Inflammatory macrophage (primary cell): Measurements from ENCODE around the gene TTC39B.
"Not testable (repeated sequence)": the region's sequence is repeated elsewhere in the genome, so short reads cannot be mapped to it uniquely, and the experiment has no call there.

Experiments
- DNase-seq, 2 donors: peaks; one replicate each; pipeline ENCODE4 v3.0.0-alpha.2; 2020 to 2022

The TTC39B gene

DNA sequence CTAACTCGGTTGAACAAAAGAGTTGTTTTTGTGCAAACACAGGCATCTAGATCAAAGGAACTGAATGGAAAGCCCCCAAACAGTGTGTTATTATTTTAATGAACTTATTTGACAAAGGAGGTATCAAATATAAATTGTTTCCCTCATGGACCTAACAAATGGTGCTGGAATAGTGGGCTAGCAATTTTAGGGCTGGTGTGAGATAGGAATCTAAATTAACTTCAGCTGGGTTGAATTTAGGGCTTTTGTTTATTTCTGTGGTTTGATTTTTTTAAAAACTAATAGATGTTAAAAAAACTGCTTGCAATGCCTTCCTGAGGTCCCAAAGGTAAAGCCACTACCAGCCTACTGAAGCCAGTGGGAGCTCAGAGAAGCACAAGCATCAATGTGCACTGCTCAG, 42.1 kb downstream of the TTC39B start:
- DNase-seq = no peak

DNA sequence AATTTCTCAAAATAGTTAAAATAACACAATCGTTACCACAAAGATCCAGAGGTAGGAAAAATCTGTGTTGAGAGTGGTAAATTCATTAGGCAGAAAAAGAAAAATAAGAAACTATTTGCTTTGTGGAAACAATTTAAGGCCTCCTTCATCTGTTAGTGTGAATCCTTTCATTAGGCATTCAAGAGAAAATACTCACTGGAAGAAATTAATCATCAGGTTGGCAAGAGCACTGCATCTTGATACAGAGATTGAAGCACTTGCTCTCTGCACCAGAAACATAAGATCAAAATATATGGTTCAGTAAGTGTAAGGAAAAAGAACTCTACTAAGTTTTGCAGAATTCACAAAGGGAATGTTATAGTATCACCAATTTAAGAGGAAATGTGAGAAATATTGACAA, 44.4 kb downstream of the TTC39B start:
- no peak for DNase-seq

DNA sequence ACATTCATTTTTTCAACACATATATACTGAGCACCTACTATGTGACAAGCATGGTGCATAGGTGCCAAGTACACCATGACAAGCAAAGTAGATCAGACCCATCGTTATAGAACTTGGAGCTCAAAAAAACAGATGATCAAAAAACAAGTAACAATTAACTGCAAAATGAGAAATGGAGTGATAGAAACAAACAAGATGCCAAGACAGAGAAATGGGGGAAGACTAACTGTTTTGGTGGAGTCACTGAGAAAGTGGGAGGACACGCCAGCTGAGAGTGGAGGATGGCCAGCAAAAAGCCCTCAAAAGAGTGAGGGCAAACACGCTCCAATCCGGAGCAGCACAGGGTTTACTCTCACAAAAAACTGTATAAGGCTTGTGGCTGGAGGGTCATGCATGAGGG, 50.6 kb downstream of the TTC39B start:
- DNase-seq = no peak

DNA sequence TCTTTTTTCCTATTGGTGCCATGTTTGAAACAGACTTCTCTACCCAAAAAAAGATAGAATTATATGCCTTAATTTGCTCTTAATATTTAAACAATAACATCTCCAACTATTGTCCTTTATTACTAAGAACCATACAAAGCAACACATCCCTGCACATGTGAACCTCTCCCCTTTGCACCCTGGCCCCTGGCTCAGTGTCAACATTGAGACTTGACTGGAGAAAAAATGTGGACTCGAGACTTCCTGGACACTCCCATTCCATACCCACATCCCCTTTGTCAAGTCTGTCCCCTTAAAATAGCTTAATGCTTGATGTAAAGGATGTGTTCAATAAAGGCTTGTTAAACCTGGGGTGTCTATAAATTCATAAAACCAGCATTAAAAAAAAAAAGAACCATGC, 53.2 kb downstream of the TTC39B start:
- no peak for DNase-seq

DNA sequence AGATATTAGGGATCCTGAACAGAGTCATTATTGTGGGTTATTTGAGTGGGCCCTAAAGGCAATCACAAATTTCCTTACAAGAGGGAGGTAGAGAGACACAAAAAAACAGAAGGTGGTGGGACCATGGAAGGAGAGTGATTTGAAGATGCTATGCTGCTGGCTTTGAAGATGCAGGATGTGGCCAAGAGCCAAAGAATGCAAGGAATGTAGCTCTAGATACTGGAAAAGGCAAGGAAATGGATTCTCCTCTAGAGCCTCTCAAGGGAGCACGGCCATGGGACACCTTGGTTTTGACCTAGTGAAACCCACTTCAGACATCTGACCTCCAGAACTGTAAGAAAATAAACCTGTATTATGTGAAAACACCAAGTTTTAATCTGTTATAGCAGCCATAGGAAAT, 53.8 kb downstream of the TTC39B start:
- DNase-seq = no peak

DNA sequence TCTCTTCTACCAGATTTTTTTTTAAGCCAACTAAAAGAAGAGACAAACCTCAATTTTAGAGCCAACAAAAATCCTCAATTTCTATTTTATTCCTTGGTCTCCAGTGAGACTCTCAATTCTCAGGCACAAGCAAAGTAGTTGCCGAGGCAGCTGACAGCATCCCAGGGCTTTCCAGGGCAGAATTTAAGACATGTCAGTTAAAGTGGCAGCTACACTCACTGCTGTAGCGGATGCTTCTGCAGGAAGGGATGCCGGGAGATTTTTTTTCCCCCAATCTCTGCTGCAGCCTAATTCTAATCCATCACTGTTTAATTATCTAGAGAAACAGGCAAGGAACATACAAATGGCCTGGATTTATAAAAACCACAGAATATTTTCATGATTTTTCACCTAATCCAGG, 57.0 kb downstream of the TTC39B start:
- DNase-seq = no peak

DNA sequence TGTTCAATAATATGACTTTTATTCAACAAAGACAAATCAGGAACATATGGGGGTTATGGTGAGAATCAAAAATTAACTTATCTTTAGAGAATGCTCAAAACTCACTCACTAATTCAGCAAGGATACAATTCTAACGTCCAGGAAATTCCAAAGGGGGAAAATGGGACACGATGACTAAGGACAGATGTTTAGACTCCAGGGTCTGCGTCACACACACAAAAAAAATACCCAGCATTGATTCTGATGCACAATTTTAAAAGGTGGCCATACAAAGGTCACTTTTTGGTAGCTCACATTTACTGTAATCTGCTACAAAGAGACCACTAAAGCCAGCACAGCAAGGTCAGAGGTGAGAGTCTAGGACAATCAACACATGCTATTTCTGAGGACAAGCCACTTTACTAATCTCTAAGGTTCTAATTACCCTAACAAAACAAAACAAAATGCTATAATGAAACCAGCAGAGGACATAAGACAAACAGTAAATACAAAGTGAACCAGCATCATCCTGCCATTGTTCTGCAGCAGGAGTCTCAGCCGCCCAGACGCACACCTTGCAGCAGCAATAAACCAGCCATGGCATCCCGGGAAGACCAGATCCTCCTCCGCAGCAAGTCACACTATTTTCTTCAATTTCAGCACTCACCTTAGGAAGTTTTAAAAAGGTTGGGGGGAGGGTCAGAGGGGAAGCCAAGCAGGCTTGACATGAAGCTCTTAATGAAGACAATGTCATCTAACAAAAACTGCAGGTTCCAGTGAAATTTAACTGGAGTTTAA, 57.8 kb downstream of the TTC39B start:
- no peak for DNase-seq

DNA sequence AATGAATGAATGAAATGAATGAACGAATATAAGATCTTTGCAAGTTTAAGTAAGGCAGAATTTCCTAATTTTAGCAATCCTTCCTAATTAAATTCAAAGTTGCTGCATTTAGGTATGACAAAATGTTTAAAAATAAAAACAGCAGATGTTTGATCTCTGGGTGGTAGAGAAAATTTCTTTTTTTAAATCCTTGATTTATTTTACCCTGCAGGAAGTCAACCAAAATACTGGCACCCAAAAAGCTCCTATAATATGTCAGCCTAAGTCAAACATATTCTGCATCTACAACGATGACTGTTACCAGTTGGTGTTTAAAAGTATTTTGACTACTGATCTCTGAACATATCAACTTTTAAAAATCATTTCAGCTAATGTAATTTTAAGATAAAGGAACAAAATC, 58.4 kb downstream of the TTC39B start:
- DNase-seq = no peak

DNA sequence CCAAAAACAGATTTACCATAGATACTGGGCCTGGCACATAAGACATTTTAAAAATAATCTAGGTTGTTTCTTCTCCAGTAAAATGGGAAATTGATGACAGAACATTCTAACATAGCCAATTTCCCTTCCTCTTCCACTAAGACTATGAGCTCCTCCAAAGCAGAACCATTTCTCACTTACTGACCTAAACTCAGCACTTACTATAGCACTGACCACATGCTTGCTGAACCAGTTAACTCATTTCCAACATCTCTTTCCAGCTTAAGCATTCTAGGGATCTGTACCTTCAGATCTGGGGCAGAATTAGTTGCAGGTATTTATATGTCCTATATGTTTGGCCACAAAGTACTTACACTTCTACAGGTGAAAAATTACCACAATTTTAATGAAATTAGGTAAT, 58.9 kb downstream of the TTC39B start:
- DNase-seq = peak; percentile 27 to 40

DNA sequence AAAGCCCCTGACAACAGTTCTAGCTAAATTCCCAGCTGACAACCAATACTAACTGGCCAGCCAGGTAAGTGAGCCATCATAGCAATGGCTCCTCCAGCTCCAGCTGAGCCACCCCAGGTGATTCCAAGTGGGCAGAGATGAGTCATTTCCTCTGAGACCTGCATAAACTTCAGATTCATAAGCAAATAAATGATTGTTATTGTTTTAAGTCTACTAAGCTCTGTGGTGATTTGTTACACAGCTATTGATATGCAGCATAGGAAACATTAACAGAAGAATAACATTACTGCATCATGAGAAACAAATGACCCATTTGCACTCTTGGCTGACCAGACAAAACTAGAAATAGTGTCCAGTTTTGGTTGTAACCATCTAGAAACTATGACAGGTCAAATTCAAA, 60.3 kb downstream of the TTC39B start:
- no peak for DNase-seq

DNA sequence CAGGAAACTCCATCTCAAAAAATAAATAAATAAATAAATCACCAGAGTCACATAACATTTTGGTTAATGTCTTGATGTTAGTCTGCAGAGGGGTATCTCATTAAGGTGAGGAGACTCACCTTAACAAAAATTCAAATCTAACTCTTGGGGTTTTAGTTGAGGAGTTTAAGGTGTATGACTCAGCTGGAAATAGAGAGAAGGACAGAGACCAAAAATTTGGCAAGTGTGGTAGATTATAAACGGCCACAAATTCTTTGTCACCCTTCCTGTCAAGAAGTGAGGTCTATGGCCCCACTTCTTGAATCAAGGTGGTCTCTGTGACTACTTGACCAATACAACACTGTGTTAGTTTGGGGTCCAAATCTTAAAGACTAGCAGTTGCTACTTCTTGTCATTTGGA, 60.8 kb downstream of the TTC39B start:
- no peak for DNase-seq

DNA sequence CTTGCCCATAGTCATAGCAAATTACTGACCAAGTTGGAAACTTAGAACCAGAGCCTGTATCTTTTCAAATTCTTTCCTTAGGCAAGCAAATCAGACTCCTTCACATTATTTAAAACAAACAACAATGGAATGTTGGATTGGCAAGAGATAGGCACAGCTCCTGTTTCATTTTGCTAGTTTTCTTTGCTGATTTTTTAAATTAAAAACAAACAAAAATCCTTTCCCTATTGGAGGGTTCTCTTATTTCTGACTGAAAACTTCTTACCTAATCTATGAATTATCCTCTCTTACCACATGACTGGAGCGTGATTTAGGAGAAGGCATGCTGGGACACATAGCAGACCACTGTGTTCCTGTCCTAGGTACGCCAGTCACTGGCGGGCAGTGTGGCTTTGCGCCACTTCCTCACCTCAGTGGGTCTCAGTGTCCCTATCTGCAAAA, 63.0 kb downstream of the TTC39B start:
- no peak for DNase-seq

DNA sequence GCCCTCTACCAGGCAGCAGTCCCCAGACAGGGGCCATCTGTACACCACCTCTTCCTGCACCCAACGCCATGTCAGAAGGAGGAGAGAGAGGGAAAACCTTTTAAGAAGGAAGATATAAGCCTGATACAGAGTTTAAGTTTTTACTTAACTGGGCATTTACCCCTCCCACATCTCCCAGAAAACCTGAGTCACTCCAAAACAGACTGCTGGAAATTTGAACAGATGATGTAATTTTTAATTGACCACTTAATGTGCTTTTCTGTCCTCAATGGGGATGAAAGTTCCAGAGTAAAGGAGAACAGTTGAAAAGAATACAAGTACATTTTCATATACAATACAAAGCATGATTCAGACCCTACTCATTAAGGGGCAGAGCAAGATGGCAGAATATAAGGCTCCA, 63.9 kb downstream of the TTC39B start:
- no peak for DNase-seq

DNA sequence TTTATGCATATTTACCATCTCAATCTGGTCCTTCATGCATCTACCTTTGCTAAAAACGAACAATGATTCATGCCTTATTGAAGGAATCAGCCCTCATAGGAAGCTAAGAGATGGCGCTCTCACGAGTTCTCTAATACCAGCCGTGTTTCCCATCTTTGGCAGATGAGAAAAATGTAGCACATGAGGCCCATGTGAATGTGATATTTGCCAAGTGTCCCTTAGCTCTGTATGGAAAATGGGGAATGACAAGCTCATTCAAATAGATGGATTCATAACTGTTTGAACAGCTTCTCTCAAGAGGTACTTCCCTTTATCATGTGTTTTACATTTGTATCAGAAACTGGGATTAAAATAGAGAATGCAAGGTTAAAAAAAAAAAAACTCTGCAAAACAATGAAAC, 66.1 kb downstream of the TTC39B start:
- DNase-seq = no peak

DNA sequence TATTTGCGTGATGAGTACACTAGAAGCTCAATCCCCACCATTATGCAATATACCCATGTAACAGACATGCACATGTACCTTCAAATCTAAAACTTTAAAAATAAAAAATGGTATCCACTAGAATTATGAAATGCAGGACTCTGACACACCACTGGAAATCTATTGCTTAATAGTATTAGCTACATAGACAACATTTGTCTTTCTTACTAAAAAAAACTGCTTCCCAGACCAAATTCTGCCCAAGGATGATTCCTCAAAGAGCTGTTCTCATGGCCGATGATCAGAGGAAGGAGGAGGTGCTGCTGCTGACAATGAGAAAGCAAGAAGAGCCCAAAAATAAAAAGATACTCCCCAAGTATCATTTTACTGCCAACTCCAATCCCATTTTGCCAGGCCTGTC, 67.2 kb downstream of the TTC39B start:
- DNase-seq = no peak

DNA sequence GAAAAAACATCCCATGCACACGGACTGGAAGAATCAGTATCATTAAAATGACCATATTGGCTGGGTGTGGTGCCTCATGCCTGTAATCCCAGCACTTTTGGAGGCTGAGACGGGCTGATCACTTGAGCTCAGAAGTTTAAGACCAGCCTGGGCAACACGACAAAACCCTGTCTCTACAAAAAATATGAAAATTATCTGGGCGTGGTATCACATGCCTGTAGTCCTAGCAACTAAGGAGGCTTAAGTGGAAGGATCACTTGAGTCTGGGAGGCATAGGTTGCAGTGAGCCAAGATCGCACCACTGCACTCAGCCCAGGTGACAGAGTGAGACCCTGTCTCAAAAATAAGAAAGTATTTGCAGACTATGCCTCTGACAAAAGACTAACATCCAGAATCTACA, 68.4 kb downstream of the TTC39B start:
- no peak for DNase-seq

DNA sequence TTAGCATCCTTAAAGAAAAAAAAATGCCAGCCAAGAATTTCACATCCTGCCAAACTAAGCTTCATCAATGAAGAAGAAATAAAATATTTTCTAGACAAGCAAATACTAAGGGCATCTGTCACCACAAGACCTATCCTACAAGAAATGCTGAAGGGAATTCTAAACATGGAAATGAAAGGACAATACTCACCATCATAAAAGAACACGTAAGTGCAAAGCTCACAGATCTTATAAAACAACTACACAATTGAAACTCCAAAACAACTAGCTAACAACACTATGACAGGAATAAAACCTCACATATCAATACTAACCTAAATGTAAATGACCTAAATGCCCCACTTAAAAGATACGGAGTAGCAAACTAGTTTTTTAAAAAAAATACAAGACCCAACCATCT, 71.4 kb downstream of the TTC39B start:
- DNase-seq = no peak

DNA sequence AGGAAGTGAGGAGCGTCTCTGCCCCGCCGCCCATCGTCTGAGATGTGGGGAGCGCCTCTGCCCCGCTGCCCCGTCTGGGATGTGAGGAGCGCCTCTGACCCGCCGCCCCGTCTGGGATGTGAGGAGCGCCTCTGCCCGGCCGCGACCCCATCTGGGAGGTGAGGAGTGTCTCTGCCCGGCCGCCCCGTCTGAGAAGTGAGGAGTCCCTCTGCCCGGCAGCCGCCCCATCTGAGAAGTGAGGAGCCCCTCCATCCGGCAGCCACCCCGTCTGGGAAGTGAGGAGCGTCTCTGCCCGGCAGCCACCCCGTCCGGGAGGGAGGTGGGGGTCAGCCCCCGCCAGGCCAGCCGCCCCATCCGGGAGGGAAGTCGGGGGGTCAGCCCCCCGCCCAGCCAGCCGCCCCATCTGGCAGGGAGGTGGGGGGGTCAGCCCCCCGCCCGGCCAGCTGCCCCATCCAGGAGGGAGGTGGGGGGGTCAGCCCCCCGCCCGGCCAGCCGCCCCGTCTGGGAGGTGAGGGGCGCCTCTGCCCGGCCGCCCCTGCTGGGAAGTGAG, 73.0 kb downstream of the TTC39B start:
- not testable (repeated sequence) for DNase-seq

DNA sequence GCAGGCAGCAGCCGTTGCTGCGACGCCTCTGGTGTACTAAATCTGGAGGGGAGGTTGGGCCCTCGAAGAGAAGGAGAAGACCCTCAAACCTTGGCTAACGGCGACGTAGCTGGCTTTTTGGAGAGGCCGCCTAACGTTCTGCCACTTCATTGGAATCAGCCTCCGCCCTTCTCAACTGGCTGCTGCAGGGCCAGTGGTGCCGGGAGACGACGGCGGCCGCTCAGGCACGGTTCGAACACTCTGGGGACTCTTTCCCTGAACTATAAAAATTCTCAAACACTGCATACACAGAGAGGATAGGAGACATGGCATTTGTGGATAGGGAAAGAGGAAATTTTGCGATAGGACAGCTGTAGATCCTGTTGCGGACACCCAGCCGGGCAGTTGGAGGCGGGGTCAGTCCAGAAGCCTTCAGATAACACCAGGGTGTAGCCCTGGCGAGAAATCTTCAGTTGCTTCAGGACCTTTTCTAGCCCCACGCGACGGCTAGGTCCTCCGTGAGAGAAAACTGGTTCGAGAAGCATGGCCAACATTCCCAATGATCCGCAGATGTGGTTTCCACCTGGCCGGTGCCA, 74.2 kb downstream of the TTC39B start:
- DNase-seq = not testable (repeated sequence)

DNA sequence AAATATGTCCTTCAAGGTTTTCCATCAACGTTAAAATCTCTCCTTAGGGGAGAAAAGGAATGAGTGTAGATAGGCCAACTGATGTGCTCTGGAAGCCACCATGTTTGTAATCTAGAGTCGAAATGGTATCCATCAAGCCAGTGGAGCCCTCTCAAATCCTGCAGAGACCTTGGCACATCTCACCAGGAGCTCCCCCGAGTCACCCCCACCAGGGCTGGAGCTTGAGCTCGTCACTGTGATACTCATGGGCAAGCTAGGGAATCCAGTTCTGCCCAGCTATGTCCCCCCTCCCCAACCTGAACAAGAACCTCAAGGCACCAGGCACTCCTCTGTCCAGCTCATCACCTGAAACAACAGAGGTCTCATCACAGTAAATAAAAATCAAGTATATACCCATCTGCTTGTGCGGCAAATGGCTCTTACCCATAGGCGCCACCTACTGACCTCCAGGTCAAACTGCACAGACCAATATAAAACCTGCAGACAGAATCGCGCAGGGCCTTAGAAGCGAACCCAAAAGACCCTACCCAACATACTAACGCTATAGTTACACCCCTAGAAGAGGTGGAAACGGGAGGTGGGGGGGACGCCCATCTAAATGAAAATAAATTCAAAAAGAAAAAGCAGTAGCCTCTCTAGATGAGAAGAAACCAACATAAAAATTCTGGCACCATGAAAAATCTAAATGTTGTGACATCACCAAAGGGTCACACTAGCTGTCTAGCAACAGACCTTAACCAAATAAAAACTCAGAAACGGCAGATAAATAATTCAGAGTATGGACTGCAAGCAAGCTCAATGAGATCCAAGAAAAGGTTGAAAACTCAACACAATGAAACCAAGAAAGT, 75.0 kb downstream of the TTC39B start:
- DNase-seq = no peak

DNA sequence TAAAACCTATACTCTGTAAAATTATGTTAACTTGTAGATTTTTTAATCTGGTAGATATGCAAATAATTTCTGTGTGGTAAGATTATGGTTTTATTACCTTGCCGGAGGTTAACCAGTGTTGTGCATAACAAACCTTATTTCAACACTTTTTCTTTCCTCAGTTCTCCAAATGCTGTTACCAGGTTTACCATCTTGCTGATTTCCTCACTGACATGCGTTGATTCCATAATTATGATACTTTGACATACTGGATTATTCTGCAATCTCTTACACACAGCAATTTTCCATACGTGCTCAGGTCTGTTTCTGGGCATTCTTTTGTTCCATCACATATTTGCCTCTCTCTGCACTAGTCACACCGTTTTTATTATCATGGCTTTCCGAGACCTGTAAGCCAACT, 77.6 kb downstream of the TTC39B start:
- DNase-seq = peak in 1 of 2 donors; percentile 19

DNA sequence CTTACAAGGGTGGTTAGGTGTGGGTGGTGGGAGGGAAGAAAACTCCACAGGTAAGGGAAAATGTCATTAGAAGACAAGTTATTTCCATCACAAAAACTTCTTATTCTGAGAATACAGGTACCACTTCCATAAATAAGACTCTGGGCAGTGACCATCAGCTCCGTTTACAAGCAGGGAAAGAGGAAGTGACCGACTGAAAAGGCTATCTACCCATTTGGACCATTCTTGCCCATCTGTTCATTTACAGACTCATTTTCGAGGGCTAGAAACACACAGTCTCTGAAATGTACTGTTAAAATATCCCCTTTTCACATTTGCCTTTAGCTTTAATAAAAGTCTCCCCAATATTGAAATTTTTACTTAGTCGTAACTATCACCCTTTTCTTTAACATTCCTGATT, 79.5 kb downstream of the TTC39B start:
- no peak for DNase-seq

DNA sequence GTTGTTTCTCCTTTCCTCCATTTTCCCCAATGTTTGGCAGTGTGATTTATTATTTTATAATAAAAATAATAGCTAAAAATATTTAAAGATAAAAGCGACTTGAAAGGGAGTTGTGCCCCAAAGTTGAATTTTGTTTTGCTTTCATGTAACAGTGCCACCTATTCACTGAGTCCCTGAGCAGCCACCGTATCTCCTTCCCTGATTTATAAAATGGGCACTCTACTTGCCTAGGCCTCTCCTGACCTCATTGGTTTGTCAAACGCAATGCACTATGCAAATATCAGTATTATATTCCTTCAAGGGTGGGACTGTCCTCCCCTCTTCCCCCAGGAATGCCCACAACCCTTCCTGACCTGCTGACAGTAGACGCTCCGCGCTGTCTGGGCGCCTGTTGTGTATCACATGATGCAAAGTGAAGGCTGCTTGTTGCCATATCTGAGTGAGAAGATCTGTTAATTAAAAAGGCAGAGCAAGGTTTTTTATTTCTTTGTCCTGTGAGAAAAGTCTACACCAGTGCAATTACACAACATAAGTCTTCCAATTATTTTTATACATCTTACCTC, 81.4 kb downstream of the TTC39B start:
- DNase-seq = no peak
